Liver (tissue), 9 donors: ENCODE results near the gene SPTLC2. TPM values are rescaled to one million over a fixed set of nuclear protein-coding genes. Genes with fewer than 3 reads are reported as not detected.

Source experiments
- DNase-seq: peaks from one replicate; pipeline ENCODE4 v3.0.0-alpha.2; 2017; ENCODE audit warnings: low spot score
- H3K27ac ChIP-seq, 2 donors: one replicate each; pipeline ENCODE4 v1.7.0; 2013; ENCODE audit warnings: inconsistent platforms in 2 of 2, low read length in 2 of 2, control low read depth in 1 of 2, low read depth in 1 of 2, mild to moderate bottlenecking in 1 of 2
- H3K27me3 ChIP-seq, 4 donors: one replicate each; pipeline versions ENCODE4 v1.6.1 to v1.7.0; 2013; ENCODE audit warnings: low read length in 3 of 4, inconsistent platforms in 1 of 4, mild to moderate bottlenecking in 1 of 4, moderate library complexity in 1 of 4; ENCODE audit not compliant: control insufficient read depth in 4 of 4, insufficient read depth in 4 of 4
- H3K36me3 ChIP-seq, 4 donors: one replicate each; pipeline versions ENCODE4 v1.6.1 to v1.7.0; 2013; ENCODE audit warnings: low read length in 3 of 4, mild to moderate bottlenecking in 3 of 4, low read depth in 1 of 4, moderate library complexity in 1 of 4; ENCODE audit not compliant: control insufficient read depth in 4 of 4, insufficient read depth in 3 of 4
- H3K4me1 ChIP-seq, 4 donors: one replicate each; pipeline versions ENCODE4 v1.6.1 to v1.7.0; 2013; ENCODE audit warnings: low read length in 3 of 4, mild to moderate bottlenecking in 3 of 4, moderate library complexity in 1 of 4; ENCODE audit not compliant: control insufficient read depth in 4 of 4, insufficient read depth in 4 of 4
- H3K4me3 ChIP-seq, 3 donors: one replicate each; pipeline versions ENCODE4 v1.6.1 to v1.7.0; 2013; ENCODE audit warnings: low read length in 3 of 3, control low read depth in 1 of 3, low read depth in 1 of 3, mild to moderate bottlenecking in 1 of 3
- H3K9ac ChIP-seq, 2 donors: one replicate each; pipeline ENCODE4 v1.7.0; 2013; ENCODE audit warnings: low read length in 2 of 2, mild to moderate bottlenecking in 2 of 2, moderate library complexity in 2 of 2, control low read depth in 1 of 2, low read depth in 1 of 2
- H3K9me3 ChIP-seq, 4 donors: one replicate each; pipeline versions ENCODE4 v1.6.1 to v1.7.0; 2013; ENCODE audit warnings: low read length in 3 of 4; ENCODE audit not compliant: control insufficient read depth in 4 of 4
- EGR1 ChIP-seq, 2 donors: IDR thresholded peaks; 2 replicates each; pipeline ENCODE4 v1.6.1; 2016 to 2018; ENCODE audit warnings: antibody characterized with exemption in 2 of 2, low read depth in 2 of 2
- FOXA1 ChIP-seq: IDR thresholded peaks from 2 replicates; pipeline ENCODE4 v1.6.1; 2016; ENCODE audit warnings: antibody characterized with exemption
- FOXA2 ChIP-seq: IDR thresholded peaks from 2 replicates; pipeline ENCODE4 v1.6.1; 2016; ENCODE audit warnings: antibody characterized with exemption
- GABPA ChIP-seq, 2 donors: IDR thresholded peaks in 1 of 2; conservative IDR thresholded peaks in 1 of 2; 2 replicates each; pipeline ENCODE4 v1.6.1; 2016; ENCODE audit warnings: antibody characterized with exemption in 2 of 2, mild to moderate bottlenecking in 1 of 2, moderate library complexity in 1 of 2
- HNF4G ChIP-seq: IDR thresholded peaks from 2 replicates; pipeline ENCODE4 v1.6.1; 2016; ENCODE audit warnings: antibody characterized with exemption
- JUND ChIP-seq, 2 donors: IDR thresholded peaks; 2 replicates each; pipeline ENCODE4 v1.6.1; 2016; ENCODE audit warnings: antibody characterized with exemption in 2 of 2
- NR2F2 ChIP-seq: IDR thresholded peaks from 2 replicates; pipeline ENCODE4 v1.6.1; 2016; ENCODE audit warnings: antibody characterized with exemption
- RAD21 ChIP-seq, 2 donors: IDR thresholded peaks; 2 replicates each; pipeline ENCODE4 v1.6.1; 2016; ENCODE audit warnings: antibody characterized with exemption in 2 of 2, mild to moderate bottlenecking in 2 of 2
- RXRA ChIP-seq, 2 donors: IDR thresholded peaks; 2 replicates each; pipeline ENCODE4 v1.6.1; 2017 to 2018; ENCODE audit warnings: antibody characterized with exemption in 2 of 2, mild to moderate bottlenecking in 1 of 2
- SP1 ChIP-seq: IDR thresholded peaks from 2 replicates; pipeline ENCODE4 v1.6.1; 2018; ENCODE audit warnings: antibody characterized with exemption, mild to moderate bottlenecking
- WGBS: extraction: QIAGEN DNeasy Blood & Tissue Kit; methylation state at CpG from one replicate; pipeline ENCODE4 v1.1.7; 2013; 5-methylcytosine and 5-hydroxymethylcytosine counted together
- polyA plus RNA-seq, 2 donors: library from polyadenylated mRNA; stranded (reverse) in 1 of 2; unstranded in 1 of 2; fragments of 200-250 nt in 1 of 2; fragments of >200 nt in 1 of 2; fragmentation: Nextera tagmentation in 1 of 2; extraction: Ambion mirVana in 1 of 2; gene quantifications; one replicate each; pipeline versions ENCODE4 v1.2.1 to v1.2.3, GENCODE V29; 2013 to 2015
- total RNA-seq, 2 donors: library from RNA; depleted of rRNA; stranded (reverse); fragments of >200 nt; gene quantifications; one replicate each; pipeline ENCODE4 v1.2.3, GENCODE V29; 2014
- TF ChIP-seq, protein P1 (sequence below): IDR thresholded peaks from 2 replicates; pipeline ENCODE4 v1.6.1; 2016; ENCODE audit warnings: antibody characterized with exemption
- TF ChIP-seq, protein P2 (sequence below): IDR thresholded peaks from 2 replicates; pipeline ENCODE4 v1.6.1; 2016; ENCODE audit warnings: antibody characterized with exemption, mild to moderate bottlenecking
- TF ChIP-seq, protein P3 (sequence below): IDR thresholded peaks from 2 replicates; pipeline ENCODE4 v1.6.1; 2016; ENCODE audit warnings: antibody characterized with exemption
- TF ChIP-seq, protein P4 (sequence below): IDR thresholded peaks from 2 replicates; pipeline ENCODE4 v1.6.1; 2016; ENCODE audit warnings: antibody characterized with exemption
- TF ChIP-seq, protein P5 (sequence below): fragments of 150-350 bp; IDR thresholded peaks from 2 replicates; pipeline ENCODE4 v1.5.1; 2017; ENCODE audit warnings: improper control_type of control experiment, low read depth, low read length; ENCODE audit not compliant: missing input control
- donor health status: healthy.
- donor health status: healthy.
- donor health status: healthy.
- donor health status: healthy.
- donor health status: healthy.

The SPTLC2 gene
- total and polyA plus RNA-seq, 4 donors = 3.9 to 19.2 (median 9.9) TPM

DNA sequence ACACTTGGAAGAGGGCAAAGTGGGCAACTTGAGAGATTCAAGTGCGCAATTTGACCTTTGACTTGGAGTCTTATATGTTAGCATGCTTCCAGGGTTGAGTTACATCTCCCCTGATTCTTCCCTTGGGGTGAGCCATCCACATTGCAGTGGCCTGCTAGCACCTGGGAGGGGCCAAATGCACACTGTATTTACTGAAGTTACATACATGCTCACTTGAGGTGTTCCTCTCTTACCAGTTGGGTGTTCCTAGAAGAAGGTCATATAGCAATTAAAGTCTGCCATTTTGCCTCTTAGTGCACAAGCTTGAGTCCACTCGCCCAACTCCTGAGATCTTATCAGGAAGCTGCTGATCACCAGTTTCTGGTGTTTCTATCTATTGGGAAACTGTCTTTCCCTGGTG is 13.7 kb upstream of the SPTLC2 start:
- no peak overlapping the region for H3K4me3 ChIP-seq
- H3K27me3 ChIP-seq = no peaks in the 10 kb centered on the region
- TF ChIP-seq NR2F2 = no peak
- TF ChIP-seq FOXA2 = no peak
- TF ChIP-seq, protein P1, sequence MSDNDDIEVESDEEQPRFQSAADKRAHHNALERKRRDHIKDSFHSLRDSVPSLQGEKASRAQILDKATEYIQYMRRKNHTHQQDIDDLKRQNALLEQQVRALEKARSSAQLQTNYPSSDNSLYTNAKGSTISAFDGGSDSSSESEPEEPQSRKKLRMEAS = no peak
- TF ChIP-seq, protein P2, sequence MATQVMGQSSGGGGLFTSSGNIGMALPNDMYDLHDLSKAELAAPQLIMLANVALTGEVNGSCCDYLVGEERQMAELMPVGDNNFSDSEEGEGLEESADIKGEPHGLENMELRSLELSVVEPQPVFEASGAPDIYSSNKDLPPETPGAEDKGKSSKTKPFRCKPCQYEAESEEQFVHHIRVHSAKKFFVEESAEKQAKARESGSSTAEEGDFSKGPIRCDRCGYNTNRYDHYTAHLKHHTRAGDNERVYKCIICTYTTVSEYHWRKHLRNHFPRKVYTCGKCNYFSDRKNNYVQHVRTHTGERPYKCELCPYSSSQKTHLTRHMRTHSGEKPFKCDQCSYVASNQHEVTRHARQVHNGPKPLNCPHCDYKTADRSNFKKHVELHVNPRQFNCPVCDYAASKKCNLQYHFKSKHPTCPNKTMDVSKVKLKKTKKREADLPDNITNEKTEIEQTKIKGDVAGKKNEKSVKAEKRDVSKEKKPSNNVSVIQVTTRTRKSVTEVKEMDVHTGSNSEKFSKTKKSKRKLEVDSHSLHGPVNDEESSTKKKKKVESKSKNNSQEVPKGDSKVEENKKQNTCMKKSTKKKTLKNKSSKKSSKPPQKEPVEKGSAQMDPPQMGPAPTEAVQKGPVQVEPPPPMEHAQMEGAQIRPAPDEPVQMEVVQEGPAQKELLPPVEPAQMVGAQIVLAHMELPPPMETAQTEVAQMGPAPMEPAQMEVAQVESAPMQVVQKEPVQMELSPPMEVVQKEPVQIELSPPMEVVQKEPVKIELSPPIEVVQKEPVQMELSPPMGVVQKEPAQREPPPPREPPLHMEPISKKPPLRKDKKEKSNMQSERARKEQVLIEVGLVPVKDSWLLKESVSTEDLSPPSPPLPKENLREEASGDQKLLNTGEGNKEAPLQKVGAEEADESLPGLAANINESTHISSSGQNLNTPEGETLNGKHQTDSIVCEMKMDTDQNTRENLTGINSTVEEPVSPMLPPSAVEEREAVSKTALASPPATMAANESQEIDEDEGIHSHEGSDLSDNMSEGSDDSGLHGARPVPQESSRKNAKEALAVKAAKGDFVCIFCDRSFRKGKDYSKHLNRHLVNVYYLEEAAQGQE = no peak
- no peak for TF ChIP-seq RAD21 (IDR thresholded peaks at IDR 0.05)
- TF ChIP-seq FOXA1 = no peak
- H3K9ac ChIP-seq = no peak overlapping the region
- DNase-seq = no peak
- no peaks in the 10 kb centered on the region for H3K4me1 ChIP-seq
- H3K27ac ChIP-seq = no peak overlapping the region
- no peaks in the 10 kb centered on the region for H3K36me3 ChIP-seq
- H3K9me3 ChIP-seq = peaks cover 0 to 6% (median 0%) of the 10 kb centered on the region in 4 donors
- 83% methylated on average over 2 of the region's 2 CpGs for WGBS

DNA sequence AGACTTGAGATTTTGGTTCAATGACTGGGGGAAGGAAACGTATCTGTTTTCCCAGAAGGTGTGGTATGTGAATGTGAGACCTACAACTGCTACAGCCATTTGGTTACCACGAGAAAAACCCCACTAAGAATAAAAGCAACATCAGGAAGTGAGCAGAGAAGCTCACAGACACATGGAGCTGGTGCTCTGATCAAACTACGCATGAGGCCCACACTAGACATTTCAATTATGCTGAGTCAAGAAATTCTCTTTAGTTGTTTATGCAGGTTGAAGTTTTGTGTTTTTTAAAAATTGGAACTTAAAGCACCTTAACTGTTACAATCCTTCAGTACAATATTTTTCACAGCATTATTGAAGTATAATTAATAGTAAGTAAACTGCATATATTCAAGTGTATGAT is 8.9 kb upstream of the SPTLC2 start:
- Histone ChIP-seq H3K9me3 (peaks cover 0 to 6% (median 0%) of the 10 kb centered on the region in 4 donors), H3K36me3 (no peaks in the 10 kb centered on the region), H3K4me1 (no peaks in the 10 kb centered on the region), H3K27me3 (no peaks in the 10 kb centered on the region), H3K27ac (no peak overlapping the region), H3K9ac (no peak overlapping the region), H3K4me3 (no peak overlapping the region)
- TF ChIP-seq, protein P3, sequence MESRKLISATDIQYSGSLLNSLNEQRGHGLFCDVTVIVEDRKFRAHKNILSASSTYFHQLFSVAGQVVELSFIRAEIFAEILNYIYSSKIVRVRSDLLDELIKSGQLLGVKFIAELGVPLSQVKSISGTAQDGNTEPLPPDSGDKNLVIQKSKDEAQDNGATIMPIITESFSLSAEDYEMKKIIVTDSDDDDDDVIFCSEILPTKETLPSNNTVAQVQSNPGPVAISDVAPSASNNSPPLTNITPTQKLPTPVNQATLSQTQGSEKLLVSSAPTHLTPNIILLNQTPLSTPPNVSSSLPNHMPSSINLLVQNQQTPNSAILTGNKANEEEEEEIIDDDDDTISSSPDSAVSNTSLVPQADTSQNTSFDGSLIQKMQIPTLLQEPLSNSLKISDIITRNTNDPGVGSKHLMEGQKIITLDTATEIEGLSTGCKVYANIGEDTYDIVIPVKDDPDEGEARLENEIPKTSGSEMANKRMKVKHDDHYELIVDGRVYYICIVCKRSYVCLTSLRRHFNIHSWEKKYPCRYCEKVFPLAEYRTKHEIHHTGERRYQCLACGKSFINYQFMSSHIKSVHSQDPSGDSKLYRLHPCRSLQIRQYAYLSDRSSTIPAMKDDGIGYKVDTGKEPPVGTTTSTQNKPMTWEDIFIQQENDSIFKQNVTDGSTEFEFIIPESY = no peak
- TF ChIP-seq, protein P1 = no peak
- TF ChIP-seq SP1 (no peak), JUND (IDR thresholded peaks at IDR 0.05) (no peak), RXRA (IDR thresholded peaks at IDR 0.05) (no peak), HNF4G (no peak), FOXA1 (no peak), FOXA2 (no peak), RAD21 (IDR thresholded peaks at IDR 0.05) (no peak), EGR1 (IDR thresholded peaks at IDR 0.05; ENCODE audit: low read depth in 2 of 2) (no peak), GABPA (IDR thresholded peaks at IDR 0.05 in 1 of 2, conservative IDR thresholded peaks at IDR 0.05 in 1 of 2) (no peak)
- TF ChIP-seq, protein P4, sequence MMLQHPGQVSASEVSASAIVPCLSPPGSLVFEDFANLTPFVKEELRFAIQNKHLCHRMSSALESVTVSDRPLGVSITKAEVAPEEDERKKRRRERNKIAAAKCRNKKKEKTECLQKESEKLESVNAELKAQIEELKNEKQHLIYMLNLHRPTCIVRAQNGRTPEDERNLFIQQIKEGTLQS = no peak
- TF ChIP-seq, protein P5, sequence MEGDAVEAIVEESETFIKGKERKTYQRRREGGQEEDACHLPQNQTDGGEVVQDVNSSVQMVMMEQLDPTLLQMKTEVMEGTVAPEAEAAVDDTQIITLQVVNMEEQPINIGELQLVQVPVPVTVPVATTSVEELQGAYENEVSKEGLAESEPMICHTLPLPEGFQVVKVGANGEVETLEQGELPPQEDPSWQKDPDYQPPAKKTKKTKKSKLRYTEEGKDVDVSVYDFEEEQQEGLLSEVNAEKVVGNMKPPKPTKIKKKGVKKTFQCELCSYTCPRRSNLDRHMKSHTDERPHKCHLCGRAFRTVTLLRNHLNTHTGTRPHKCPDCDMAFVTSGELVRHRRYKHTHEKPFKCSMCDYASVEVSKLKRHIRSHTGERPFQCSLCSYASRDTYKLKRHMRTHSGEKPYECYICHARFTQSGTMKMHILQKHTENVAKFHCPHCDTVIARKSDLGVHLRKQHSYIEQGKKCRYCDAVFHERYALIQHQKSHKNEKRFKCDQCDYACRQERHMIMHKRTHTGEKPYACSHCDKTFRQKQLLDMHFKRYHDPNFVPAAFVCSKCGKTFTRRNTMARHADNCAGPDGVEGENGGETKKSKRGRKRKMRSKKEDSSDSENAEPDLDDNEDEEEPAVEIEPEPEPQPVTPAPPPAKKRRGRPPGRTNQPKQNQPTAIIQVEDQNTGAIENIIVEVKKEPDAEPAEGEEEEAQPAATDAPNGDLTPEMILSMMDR = no peak
- TF ChIP-seq, protein P2 = no peak
- no peak for DNase-seq
- 72% methylated on average over 3 of the region's 3 CpGs for WGBS
